CD4-positive, alpha-beta T cell (primary cell): ENCODE results near the gene NPIPB6. TPM values are rescaled to one million over a fixed set of nuclear protein-coding genes. Genes with fewer than 3 reads are reported as not detected.

ENCODE experiments used
- ATAC-seq: fragments of 200-7000 bp; cut with Tn5 transposase; one replicate; pipeline ENCODE4 v1.10.0; 2022; ENCODE audit warnings: mild to moderate bottlenecking; ENCODE audit not compliant: poor library complexity
- CTCF ChIA-PET: fragments of 350-600 bp; sonication (Branson Sonifier 250); formaldehyde crosslinking; loops from one replicate; lab custom pipeline; 2021; ENCODE audit warnings: antibody characterized with exemption, inconsistent platforms; lab: Charles Lee
- POLR2A ChIA-PET: fragments of 350-600 bp; sonication (Branson Sonifier 250); formaldehyde crosslinking; loops from one replicate; lab custom pipeline; 2021; ENCODE audit warnings: antibody characterized with exemption, inconsistent platforms; lab: Charles Lee
- DNase-seq, 14 experiments: peaks; one replicate each; pipeline ENCODE4 v3.0.0-alpha.2; 2013 to 2020; ENCODE audit warnings: mixed read lengths in 2 of 14
- H3K27ac ChIP-seq, 2 donors: one replicate each; pipeline versions ENCODE4 v1.5.1 to v1.7.0; 2013; ENCODE audit warnings: low read length in 2 of 2, low read depth in 1 of 2, mild to moderate bottlenecking in 1 of 2
- H3K27me3 ChIP-seq, 2 experiments: 1 replicate in 1 of 2; 2 replicates in 1 of 2; pipeline versions ENCODE4 v1.6.1 to v1.7.0; 2013; ENCODE audit warnings: low read length in 2 of 2, control low read depth in 1 of 2, mild to moderate bottlenecking in 1 of 2, moderate library complexity in 1 of 2; ENCODE audit not compliant: insufficient read depth in 2 of 2, control insufficient read depth in 1 of 2
- H3K36me3 ChIP-seq: one replicate; pipeline ENCODE4 v1.6.1; 2013; ENCODE audit warnings: low read length, control low read depth; ENCODE audit not compliant: insufficient read depth
- H3K4me1 ChIP-seq: one replicate; pipeline ENCODE4 v1.6.1; 2013; ENCODE audit warnings: low read length, control low read depth; ENCODE audit not compliant: insufficient read depth
- H3K4me3 ChIP-seq: one replicate; pipeline ENCODE4 v1.5.1; 2013; ENCODE audit warnings: mild to moderate bottlenecking, low read length, moderate library complexity
- H3K9me3 ChIP-seq, 2 experiments: 1 replicate in 1 of 2; 2 replicates in 1 of 2; pipeline versions ENCODE4 v1.6.1 to v1.7.0; 2013; ENCODE audit warnings: low read length in 2 of 2, mild to moderate bottlenecking in 2 of 2, control low read depth in 1 of 2, moderate library complexity in 1 of 2; ENCODE audit not compliant: control insufficient read depth in 1 of 2, insufficient read depth in 1 of 2
- H3K27ac Mint-ChIP-seq: one replicate; pipeline ENCODE4 v1.8.0; 2020; ENCODE audit warnings: mixed read lengths
- H3K27me3 Mint-ChIP-seq: one replicate; pipeline ENCODE4 v1.8.0; 2021; ENCODE audit warnings: mixed read lengths
- H3K36me3 Mint-ChIP-seq: one replicate; pipeline ENCODE4 v1.8.0; 2021; ENCODE audit warnings: low read depth, mixed read lengths
- H3K4me1 Mint-ChIP-seq: one replicate; pipeline ENCODE4 v1.8.0; 2021; ENCODE audit warnings: low read depth, mixed read lengths
- H3K4me3 Mint-ChIP-seq: one replicate; pipeline ENCODE4 v1.8.0; 2020; ENCODE audit warnings: mild to moderate bottlenecking, mixed read lengths
- H3K9me3 Mint-ChIP-seq: one replicate; pipeline ENCODE4 v1.8.0; 2020; ENCODE audit warnings: mixed read lengths
- intact Hi-C, 2 experiments: fragments of 100-400 bp; cut with DNase I in 1 of 2; cut with micrococcal nuclease in 1 of 2; formaldehyde crosslinking; loops; one replicate each; pipeline versions ENCODE4 v1.15.1 to v1.9.0; 2023 to 2025; cut with DNase I, micrococcal nuclease
- total RNA-seq, 174 experiments: library from RNA in 2 of 174; stranded (reverse) in 2 of 174; gene quantifications; one replicate each; pipeline ENCODE4 v1.2.3 and lab custom pipeline; 2021 to 2026
- TF ChIP-seq, protein P1 (sequence below): fragments of 200-600 bp; IDR thresholded peaks from one replicate; pipeline ENCODE4 v1.8.0; 2022; ENCODE audit warnings: antibody characterized with exemption, mild to moderate bottlenecking

NPIPB6 gene
- total RNA-seq, 2 experiments from 2014 or later = 2.3 to 2.4 TPM

DNA sequence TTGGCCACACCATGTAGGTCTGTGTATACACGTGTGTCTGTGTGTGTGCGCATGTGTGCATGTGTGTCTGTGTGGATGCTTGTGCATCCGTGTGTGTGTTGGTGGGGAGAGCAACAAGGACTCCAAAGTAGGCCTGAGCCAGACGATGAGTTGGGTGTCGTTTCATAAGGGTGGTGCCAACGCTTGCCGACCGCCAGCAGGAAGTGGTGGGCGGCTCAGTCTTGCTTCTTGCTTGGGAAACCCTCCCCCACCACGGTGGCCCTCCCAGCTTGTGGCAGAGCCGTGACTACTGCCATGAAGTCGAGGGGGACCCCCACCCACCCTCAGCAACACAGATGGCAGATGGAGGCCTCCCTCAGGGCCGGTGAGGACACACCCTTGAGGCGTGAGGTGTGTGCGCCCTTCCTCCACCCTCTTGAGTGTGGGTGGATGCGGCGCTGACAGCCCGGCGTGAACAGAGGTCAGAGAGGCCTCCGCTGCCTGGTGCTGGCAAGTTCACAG is 53.4 kb downstream of the NPIPB6 start:
- CTCF ChIA-PET = interaction anchor here (1.9 kb wide), 1 partner anchor 31 kb away, joined by 7 read pairs; no protein-coding TSS in a partner anchor
- no peaks in the 10 kb centered on the region for H3K9me3 Mint-ChIP-seq
- Histone ChIP-seq H3K36me3 (no peaks in the 10 kb centered on the region), H3K4me1 (peaks cover 59% of the 10 kb centered on the region), H3K27ac (peak overlapping the region; percentile 86 to 89), H3K27me3 (no peaks in the 10 kb centered on the region), H3K4me3 (peak overlapping the region; percentile 32), H3K9me3 (no peaks in the 10 kb centered on the region)
- POLR2A ChIA-PET = interaction anchor here (0.6 to 7.6 kb wide), 12 partner anchors 12 to 314 kb away, joined by 3 to 54 read pairs (median 4); partner anchors contain the start of genes CLN3, SBK1 and XPO6
- DNase-seq (peak; percentile 65 to 97 (median 85)), ATAC-seq (peak; percentile 92)
- TF ChIP-seq, protein P1, sequence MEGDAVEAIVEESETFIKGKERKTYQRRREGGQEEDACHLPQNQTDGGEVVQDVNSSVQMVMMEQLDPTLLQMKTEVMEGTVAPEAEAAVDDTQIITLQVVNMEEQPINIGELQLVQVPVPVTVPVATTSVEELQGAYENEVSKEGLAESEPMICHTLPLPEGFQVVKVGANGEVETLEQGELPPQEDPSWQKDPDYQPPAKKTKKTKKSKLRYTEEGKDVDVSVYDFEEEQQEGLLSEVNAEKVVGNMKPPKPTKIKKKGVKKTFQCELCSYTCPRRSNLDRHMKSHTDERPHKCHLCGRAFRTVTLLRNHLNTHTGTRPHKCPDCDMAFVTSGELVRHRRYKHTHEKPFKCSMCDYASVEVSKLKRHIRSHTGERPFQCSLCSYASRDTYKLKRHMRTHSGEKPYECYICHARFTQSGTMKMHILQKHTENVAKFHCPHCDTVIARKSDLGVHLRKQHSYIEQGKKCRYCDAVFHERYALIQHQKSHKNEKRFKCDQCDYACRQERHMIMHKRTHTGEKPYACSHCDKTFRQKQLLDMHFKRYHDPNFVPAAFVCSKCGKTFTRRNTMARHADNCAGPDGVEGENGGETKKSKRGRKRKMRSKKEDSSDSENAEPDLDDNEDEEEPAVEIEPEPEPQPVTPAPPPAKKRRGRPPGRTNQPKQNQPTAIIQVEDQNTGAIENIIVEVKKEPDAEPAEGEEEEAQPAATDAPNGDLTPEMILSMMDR = no peak
- H3K4me1 Mint-ChIP-seq = peaks cover 69% of the 10 kb centered on the region
- H3K36me3 Mint-ChIP-seq = peaks cover 30% of the 10 kb centered on the region
- peak overlapping the region; percentile 96 for H3K27ac Mint-ChIP-seq
- H3K4me3 Mint-ChIP-seq = peak overlapping the region; percentile 75
- intact Hi-C loops = loop anchor here (2.0 to 10.0 kb wide), 5 partner anchors 17 to 672 kb away; partner anchors contain the start of genes SBK1 (in 2 of the 2) and SGF29 (in 1 of the 2)
- no peaks in the 10 kb centered on the region for H3K27me3 Mint-ChIP-seq

DNA sequence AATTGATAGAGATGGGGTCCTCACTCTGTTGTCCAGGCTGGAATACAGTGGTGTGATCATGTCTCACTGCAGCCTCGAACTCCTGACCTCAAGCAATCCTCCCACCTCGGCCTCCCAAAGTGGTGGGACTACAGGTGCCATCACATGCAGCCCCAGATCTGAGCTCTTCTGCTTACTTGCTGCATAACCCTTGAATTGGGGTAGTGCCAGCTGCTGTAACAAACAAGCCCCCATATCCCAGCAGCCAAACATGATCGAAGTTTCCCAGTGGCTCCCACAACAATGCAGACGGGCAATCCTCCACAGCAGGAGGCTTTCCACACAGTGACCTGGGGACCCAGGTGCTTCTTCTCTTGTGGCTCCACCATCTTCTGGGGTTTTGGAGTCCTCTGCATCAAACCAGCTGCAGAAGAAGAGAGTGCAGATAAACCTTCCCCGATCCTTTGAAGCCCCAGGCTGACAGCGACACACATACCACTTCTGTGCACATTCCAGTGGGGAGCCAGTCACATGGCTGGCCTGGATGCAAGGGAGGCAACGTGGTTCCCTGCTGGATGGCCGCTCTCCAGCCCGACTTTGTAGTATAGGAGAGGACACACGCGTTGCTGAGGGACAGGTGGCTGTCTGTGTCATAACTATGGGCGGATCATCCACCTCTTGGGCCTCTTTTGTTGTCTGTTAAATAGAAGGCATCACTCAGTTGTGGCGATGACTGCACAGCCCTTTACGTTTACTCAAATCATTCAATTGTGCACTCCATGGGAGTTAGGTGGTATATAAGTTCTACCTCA is 54.3 kb downstream of the NPIPB6 start:
- Mint-ChIP-seq H3K27ac (peak overlapping the region; percentile 96), H3K9me3 (no peaks in the 10 kb centered on the region), H3K36me3 (peaks cover 35% of the 10 kb centered on the region), H3K4me3 (peak overlapping the region; percentile 67), H3K27me3 (no peaks in the 10 kb centered on the region), H3K4me1 (peaks cover 69% of the 10 kb centered on the region)
- H3K4me1 ChIP-seq = peaks cover 52% of the 10 kb centered on the region
- peak in 2 of 14 experiments; percentile 20 to 29 for DNase-seq
- intact Hi-C loops = loop anchor here in 1 of 2 experiments (2.0 kb wide), 1 partner anchor 16 kb away; the partner anchor contains the start of gene SBK1
- ATAC-seq = peak; percentile 11
- peak overlapping the region; percentile 86 to 89 for H3K27ac ChIP-seq
- no peak overlapping the region for H3K4me3 ChIP-seq
- ChIA-PET POLR2A (interaction anchor here (0.7 to 7.6 kb wide), 10 partner anchors 11 to 315 kb away, joined by 3 to 54 read pairs (median 5); partner anchors contain the start of genes CLN3, SBK1 and XPO6), CTCF (interaction anchor here (1.1 kb wide), 1 partner anchor 8 kb away, joined by 3 read pairs; no protein-coding TSS in a partner anchor)
- H3K27me3 ChIP-seq = no peaks in the 10 kb centered on the region
- no peaks in the 10 kb centered on the region for H3K9me3 ChIP-seq
- no peaks in the 10 kb centered on the region for H3K36me3 ChIP-seq
- TF ChIP-seq, protein P1 = no peak

DNA sequence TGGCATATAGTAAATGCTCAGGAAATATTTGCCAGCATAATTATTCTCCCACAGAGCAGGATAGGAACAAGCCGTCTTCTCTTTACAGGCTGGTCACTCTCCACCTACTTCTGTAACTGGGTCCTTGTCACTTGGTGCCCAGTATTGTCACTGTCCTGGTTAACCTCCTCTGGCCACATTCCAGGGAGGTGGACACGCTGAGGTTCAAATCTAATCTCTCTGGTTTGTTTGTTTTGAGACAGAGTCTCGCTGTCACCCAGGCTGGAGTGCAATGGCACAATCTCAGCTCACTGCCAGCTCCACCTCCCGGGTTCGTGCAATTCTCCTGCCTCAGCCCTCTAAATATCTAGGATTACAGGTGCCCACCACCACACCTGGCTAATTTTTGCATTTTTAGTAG is 55.4 kb downstream of the NPIPB6 start:
- ATAC-seq = no peak
- peak overlapping the region; percentile 96 for H3K27ac Mint-ChIP-seq
- intact Hi-C loops = loop anchor here in 1 of 2 experiments (2.0 kb wide), 1 partner anchor 15 kb away; the partner anchor contains the start of gene SBK1

More for the DNA sequence above, 55.4 kb downstream of the NPIPB6 start:
- ChIA-PET POLR2A (interaction anchor here (3.5 to 7.6 kb wide), 3 partner anchors 10 to 30 kb away, joined by 47 to 54 read pairs (median 50); partner anchors contain the start of gene SBK1), CTCF (interaction anchor here (1.1 kb wide), 1 partner anchor 9 kb away, joined by 3 read pairs; no protein-coding TSS in a partner anchor)
- Mint-ChIP-seq H3K9me3 (no peaks in the 10 kb centered on the region), H3K4me3 (no peak overlapping the region), H3K27me3 (no peaks in the 10 kb centered on the region), H3K4me1 (peaks cover 75% of the 10 kb centered on the region), H3K36me3 (peaks cover 41% of the 10 kb centered on the region)
- no peak for DNase-seq
- H3K27me3 ChIP-seq = no peaks in the 10 kb centered on the region
- no peaks in the 10 kb centered on the region for H3K9me3 ChIP-seq
- no peak overlapping the region for H3K4me3 ChIP-seq
- no peak overlapping the region for H3K27ac ChIP-seq
- H3K4me1 ChIP-seq = peaks cover 46% of the 10 kb centered on the region
- no peaks in the 10 kb centered on the region for H3K36me3 ChIP-seq
- TF ChIP-seq, protein P1 = no peak
